Epithelial cell of esophagus (primary cell): ENCODE results near the gene TAF4B.

Source experiments
- DNase-seq: peaks from one replicate; pipeline ENCODE4 v3.0.0; 2010; ENCODE audit warnings: low read depth
- H3K4me3 ChIP-seq: 2 replicates; pipeline ENCODE4 v1.5.1; 2011; ENCODE audit warnings: mild to moderate bottlenecking, low read length, control low read depth
- TF ChIP-seq, protein P1 (sequence below): IDR thresholded peaks from 2 replicates; pipeline ENCODE4 v1.5.1; 2011; ENCODE audit warnings: low read depth, mild to moderate bottlenecking, low read length, control low read depth, inconsistent platforms; ENCODE audit not compliant: insufficient read depth; ENCODE audit errors: missing control alignments

TAF4B gene

DNA sequence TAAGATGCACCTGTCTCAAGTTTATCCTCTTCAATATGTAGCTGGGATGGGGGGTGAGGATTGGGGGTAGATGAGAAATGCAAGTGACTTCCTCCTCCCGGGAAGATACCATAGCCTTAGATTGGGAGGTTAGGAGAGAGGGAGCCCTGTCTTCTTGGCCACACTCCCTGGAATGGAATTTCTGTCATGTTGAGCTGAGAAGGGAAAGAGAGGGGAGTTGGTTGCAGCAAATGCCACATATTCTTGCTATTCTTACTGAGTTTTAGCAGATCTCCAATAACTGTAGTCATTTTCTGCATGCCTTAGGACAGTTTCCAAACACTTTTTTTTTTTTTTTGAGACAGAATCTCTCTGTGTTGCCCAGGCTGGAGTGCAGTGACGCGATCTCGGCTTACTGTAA, 35.9 kb downstream of the TAF4B start:
- H3K4me3 ChIP-seq, result no peak overlapping the region
- DNase-seq, result no peak
- TF ChIP-seq, protein P1, sequence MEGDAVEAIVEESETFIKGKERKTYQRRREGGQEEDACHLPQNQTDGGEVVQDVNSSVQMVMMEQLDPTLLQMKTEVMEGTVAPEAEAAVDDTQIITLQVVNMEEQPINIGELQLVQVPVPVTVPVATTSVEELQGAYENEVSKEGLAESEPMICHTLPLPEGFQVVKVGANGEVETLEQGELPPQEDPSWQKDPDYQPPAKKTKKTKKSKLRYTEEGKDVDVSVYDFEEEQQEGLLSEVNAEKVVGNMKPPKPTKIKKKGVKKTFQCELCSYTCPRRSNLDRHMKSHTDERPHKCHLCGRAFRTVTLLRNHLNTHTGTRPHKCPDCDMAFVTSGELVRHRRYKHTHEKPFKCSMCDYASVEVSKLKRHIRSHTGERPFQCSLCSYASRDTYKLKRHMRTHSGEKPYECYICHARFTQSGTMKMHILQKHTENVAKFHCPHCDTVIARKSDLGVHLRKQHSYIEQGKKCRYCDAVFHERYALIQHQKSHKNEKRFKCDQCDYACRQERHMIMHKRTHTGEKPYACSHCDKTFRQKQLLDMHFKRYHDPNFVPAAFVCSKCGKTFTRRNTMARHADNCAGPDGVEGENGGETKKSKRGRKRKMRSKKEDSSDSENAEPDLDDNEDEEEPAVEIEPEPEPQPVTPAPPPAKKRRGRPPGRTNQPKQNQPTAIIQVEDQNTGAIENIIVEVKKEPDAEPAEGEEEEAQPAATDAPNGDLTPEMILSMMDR, result no peak

DNA sequence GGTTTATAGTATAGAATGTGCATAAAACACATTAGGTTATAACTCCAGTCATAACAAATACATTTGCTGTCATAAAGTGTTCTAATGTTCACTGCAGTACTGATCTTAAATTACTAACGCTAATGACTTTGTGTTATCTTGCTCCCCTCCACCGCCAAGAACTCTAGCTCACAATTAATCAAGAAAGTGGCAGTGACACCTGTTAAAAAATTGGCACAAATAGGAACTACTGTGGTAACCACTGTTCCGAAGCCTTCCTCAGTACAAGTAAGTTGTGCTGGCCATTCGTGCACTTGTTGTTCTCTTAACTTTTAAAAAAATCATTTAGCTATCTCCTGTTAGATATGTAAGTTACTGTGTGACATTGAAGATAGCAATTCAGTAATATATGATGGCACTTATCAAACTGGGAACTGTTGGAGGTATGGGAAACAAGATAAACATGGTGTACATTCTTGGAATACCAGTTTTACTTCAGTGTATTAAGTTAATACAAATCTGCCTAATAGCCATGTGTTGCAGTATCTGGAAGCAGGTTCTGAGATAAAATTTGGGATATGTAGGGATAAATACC, 41.2 kb downstream of the TAF4B start:
- DNase-seq, result no peak
- no peak overlapping the region for H3K4me3 ChIP-seq
- TF ChIP-seq, protein P1, result no peak

DNA sequence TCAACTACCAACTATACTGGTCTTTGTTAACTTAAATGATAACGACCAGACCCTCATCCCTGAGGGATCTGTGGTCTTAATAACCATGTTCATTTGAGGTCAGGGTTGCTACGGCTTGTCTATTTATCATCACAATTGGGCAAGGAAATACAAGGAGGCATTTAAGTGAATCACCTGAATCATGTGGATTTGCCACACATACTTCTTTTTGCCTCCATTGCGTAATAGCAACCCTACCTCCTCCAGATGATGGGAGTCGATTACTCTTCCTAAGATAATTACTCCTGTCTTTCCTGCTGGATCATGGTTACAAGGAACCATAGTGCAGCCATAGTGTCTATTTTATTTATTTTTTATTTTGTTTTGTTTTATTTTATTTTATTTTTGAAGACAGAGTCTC, 42.2 kb downstream of the TAF4B start:
- no peak overlapping the region for H3K4me3 ChIP-seq
- peak; percentile 89 for DNase-seq
- TF ChIP-seq, protein P1, result no peak

DNA sequence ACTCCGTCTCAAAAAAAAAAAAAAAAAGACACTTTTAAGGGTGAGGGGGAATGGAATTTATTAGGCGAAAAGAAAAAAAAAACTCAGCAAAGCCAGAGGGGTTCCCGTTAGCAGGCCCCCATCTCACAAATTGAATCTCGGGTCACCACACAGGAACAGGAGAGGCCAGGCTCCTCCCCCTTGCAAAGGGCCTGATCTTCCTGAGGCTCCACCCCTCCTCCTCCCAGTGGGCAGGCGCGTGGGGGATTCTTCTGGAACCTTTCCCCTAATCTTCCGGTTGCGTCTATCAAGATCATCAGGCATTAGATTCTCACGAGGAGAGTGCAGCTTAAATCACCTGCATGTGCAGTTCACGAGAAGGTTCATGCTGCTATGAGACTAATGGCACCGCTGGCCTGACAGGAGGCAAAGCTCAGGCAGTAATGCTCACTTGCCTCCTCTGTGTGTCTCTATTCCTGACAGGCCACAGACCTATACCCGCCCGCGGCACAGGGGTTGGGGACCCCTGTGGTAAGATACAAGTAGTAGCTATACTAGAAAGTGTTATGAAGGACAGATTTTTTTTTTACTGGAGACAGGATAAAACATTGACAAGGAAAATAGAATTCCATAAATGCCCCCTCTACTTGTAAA, 45.8 kb downstream of the TAF4B start:
- DNase-seq, result no peak
- no peak overlapping the region for H3K4me3 ChIP-seq
- TF ChIP-seq, protein P1, result no peak

DNA sequence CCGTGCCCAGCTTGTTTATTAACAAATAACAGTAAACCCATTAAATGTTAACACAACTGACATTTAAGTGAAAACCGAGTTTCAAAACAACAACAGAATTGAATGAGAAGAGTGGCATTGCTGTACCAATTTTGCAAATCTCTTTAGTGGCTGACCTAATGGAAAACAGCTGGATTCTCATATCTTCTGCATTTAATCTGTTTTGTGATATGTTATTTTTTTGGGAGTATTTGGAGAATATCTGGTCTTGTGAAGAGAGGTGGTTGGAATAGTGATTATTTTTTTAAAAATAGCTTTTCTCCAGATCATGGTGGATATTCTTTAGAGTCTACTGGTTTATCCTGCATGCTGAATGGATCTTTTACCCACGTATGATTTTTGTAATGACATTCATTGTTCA, 51.1 kb downstream of the TAF4B start:
- TF ChIP-seq, protein P1, result no peak
- no peak overlapping the region for H3K4me3 ChIP-seq

DNA sequence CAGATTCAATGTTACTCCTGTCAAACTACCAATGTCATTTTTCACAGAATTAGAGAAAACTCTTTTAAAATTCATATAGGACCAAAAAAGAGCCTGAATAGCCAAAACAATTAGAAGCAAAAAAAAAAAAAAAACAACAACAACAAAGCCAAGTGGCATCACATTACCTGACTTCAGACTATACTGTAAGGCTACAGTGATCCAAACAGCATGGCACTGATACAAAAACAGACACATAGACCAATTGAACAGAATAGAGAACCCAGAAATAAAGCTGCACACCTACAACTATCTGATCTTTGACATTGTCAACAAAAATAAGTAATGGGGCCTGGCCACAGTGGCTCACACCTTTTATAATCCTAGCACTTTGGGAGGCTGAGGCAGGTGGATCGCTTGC, 53.2 kb downstream of the TAF4B start:
- TF ChIP-seq, protein P1, result no peak
- DNase-seq, result no peak
- H3K4me3 ChIP-seq, result no peak overlapping the region

More for the DNA sequence above, 51.1 kb downstream of the TAF4B start:
- DNase-seq, result no peak

DNA sequence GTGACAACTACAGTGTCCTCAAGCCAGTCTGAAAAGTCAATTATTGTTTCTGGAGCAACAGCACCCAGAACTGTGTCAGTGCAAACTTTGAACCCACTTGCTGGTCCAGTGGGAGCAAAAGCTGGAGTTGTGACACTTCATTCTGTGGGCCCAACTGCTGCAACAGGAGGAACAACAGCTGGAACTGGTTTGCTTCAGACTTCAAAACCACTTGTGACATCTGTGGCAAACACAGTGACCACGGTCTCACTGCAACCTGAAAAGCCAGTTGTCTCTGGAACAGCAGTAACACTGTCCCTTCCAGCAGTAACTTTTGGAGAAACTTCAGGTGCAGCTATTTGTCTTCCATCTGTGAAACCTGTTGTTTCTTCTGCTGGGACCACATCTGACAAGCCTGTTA, 59.8 kb downstream of the TAF4B start:
- TF ChIP-seq, protein P1, result no peak

More for the DNA sequence above, 59.8 kb downstream of the TAF4B start:
- peak; percentile 4 for DNase-seq
- H3K4me3 ChIP-seq, result no peak overlapping the region
